ENCODE data around the gene DAZAP2.

DNA sequence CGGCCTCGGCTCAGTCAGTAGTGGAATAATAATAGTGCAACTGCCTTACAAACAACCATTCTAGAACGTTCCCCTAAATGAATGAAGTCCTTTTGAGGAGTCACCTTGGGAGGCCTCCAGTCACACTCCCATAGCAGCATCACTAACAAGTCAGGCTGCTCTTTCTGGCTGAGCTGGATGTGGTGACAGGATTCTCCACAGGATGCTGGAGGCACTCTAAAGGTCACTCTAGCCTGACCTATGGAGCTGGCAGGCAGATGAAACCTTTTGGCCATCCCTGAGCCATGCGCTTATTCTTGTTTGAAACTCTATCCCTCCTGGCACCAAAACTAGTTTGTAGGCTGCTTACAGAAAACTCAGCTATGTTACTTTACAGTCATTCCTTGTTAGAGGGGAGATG is 47.8 kb upstream of the DAZAP2 start:
- TF ChIP-seq, protein P1, sequence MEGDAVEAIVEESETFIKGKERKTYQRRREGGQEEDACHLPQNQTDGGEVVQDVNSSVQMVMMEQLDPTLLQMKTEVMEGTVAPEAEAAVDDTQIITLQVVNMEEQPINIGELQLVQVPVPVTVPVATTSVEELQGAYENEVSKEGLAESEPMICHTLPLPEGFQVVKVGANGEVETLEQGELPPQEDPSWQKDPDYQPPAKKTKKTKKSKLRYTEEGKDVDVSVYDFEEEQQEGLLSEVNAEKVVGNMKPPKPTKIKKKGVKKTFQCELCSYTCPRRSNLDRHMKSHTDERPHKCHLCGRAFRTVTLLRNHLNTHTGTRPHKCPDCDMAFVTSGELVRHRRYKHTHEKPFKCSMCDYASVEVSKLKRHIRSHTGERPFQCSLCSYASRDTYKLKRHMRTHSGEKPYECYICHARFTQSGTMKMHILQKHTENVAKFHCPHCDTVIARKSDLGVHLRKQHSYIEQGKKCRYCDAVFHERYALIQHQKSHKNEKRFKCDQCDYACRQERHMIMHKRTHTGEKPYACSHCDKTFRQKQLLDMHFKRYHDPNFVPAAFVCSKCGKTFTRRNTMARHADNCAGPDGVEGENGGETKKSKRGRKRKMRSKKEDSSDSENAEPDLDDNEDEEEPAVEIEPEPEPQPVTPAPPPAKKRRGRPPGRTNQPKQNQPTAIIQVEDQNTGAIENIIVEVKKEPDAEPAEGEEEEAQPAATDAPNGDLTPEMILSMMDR (IDR thresholded peaks at IDR 0.05): no peak
- TF ChIP-seq POLR2A (IDR thresholded peaks at IDR 0.05): no peak
